ENCODE results near the gene MEDAG.

GRCh38 chr13:30882996-30883766 lies 22.9 kb upstream of the MEDAG start:
- TF ChIP-seq, protein P1, sequence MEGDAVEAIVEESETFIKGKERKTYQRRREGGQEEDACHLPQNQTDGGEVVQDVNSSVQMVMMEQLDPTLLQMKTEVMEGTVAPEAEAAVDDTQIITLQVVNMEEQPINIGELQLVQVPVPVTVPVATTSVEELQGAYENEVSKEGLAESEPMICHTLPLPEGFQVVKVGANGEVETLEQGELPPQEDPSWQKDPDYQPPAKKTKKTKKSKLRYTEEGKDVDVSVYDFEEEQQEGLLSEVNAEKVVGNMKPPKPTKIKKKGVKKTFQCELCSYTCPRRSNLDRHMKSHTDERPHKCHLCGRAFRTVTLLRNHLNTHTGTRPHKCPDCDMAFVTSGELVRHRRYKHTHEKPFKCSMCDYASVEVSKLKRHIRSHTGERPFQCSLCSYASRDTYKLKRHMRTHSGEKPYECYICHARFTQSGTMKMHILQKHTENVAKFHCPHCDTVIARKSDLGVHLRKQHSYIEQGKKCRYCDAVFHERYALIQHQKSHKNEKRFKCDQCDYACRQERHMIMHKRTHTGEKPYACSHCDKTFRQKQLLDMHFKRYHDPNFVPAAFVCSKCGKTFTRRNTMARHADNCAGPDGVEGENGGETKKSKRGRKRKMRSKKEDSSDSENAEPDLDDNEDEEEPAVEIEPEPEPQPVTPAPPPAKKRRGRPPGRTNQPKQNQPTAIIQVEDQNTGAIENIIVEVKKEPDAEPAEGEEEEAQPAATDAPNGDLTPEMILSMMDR (conservative IDR thresholded peaks at IDR 0.05), result no peak
- no peak for TF ChIP-seq EZH2 (IDR thresholded peaks at IDR 0.05; ENCODE audit: low read depth)

Data from PC-9 (cell line).